NCI-H2196 treated with DMSO at 0.1 percent for 48 hours (cell line): ENCODE measurements around the gene PGM1.
A peak's percentile ranks its signal among the peaks of the same experiment; 100 is the strongest.

Source experiments
- DNase-seq: peaks from one replicate; lab custom pipeline; 2025; ENCODE audit not compliant: unreplicated experiment; lab: John Stamatoyannopoulos, UW

The PGM1 gene

DNA sequence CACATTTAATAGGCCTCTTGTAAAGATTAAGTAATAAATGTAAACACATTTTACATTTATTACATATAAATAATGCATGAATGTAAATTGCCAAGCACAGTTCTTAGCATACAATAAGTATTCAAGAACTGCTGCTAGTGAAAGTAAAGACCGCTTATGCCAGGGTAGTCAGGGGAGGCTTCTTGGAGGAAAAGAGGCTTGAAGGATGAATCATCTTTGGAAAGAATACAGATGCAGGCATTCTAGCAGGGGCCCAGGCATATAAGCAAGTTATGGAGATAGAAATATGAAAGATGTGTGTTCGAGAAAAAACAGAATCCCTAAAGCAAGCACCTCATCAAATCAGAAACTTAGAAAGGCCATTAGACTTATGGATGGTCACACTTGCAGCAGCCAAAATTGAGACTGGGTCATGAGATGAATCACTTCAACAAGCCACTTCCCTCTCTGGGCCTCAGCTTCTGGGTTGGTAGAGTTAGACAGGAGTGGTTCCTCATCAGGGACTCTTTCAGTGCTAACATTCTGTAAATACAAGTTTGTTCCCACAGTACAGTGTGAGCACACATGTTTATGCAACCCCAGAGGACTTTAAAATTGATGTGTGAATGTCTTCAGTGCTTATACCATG lies 100.8 kb downstream of the PGM1 start:
- no peak for DNase-seq

DNA sequence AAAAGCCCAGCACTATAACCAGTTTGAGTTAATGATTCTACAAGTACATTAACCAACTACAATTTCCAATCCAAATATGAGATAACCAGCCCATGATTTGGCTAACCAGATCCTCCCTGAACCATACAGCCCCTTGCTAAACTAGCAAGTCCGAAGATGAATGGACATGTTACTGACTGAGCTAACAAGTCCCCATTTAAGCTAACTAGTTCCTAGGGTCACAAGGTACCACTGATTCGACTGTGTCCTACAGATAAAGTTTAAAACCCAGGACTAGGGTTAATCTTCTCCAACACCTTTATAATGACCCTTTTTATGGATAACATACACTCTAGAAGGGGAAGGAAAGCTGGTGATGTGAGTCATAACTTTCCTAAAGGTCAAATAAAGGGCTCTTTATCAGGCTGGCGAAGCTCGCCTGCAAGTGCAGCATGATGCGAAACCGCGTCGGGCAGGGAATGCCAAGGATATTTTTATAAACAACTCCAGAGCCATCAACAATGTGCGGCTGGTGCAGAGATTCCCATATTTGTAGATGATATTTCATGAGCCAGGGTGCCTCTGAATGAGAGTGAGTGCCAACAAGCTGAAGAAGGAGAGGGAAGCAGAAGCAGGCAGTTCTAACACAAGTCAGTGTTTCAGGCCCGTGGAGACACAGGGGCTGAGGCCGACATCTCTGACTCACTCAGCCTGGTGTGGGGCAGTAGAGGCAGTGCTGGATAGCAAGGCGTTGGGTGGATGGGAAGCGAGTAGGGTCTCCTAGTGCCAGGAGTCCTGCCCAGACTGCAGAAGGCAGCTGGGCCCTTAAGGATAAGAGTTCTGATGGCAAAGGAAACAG lies 105.0 kb downstream of the PGM1 start:
- DNase-seq = no peak

DNA sequence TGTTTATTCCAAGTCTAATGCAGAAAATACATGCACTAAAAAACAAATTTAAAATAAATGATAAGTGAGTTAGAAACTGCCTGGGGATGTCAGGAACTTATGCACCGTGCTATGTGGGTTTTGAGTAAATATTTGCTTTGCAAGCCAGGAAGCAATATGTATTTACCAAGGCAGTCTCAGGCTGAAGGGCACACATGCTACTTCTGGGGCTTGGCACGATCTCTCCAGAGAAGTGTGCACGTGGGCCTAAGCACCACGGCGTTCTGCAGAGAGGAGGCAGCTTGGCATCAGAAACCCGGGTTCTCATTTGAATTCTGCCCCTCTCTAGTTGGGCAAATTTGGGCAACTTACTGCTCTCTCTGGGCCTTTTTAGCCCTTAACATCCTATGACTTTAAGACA lies 108.0 kb downstream of the PGM1 start:
- DNase-seq = peak; percentile 49

DNA sequence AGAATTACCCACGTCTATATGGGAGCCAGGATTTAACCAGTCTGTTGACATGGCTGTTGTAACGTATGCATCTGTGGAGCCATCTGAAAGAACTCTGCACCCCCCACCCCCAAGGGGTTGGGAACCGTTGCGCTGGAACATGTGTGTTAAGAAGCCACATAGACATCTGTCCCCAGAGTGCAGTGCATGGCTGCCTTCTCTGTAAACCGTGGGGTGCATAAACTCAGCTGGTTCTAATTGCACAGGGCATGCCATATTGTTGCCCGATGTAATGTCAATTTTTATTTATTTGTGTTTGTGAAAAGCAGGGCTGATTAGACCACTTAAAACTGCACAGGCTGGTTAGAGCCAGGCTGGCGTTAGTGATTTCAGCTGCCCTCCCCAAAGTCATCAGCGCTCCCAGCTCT lies 110.5 kb downstream of the PGM1 start:
- no peak for DNase-seq

DNA sequence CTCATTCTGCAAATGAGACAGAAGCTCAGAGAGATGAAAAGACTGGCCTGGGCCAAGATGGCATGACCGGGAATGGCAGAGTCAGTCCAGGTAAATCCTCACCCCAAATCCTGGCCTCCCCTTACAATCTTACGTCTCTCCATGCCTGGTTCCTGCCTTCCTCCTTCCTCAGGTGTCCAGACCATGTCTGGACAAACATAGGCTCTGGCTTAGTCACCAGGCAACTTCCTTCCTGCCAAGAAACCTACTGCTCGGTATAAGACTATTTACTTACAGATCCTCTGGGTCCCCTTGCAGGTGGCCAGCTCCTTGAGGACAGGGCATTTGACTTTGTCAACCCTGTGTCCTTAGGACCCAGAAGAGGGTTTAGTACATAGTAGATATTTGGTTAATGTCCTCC lies 111.2 kb downstream of the PGM1 start:
- no peak for DNase-seq

DNA sequence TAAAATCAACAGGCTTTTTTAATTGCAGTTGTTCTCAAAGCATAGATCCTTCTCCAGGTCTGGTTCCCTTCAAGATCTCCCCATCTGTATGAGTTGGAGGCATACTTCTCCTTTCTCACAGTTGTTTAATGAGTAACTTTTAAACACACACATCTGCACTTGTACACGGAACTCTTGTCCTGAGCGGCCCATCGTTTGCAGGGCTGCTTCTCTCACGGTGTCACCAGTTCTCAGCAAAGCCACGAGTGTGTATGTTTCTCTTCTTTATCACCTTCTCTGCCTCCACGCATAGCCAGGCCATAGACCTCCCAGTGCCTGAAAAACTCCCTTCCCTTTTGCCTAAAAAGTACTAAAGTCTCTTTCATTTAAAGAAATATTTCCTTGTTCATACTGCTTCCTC lies 111.9 kb downstream of the PGM1 start:
- no peak for DNase-seq

DNA sequence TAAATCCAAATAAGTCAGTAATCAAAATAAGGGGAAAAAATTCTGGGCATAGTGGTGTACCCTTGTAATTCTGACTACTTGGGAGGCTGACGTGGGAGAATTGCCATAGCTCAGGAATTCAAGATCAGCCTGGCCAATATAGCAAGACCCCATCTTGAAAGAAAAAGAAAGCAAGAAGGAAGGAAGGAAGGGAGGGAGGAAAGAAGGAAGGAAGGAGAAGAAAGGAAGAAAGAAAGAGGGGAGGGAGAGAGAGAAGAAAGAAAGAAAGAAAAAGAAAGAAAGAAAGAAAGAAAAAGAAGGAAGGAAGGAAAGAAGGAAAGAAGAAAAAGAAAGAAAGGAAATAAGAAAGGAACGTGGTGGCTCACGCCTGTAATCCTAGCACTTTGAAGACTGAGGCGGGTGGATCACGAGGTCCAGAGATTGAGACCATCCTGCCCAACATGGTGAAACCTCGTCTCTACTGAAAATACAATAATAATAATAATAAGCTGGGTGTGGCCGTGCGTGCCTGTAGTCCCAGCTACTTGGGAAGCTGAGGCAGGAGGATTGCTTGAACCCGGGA lies 116.1 kb downstream of the PGM1 start:
- DNase-seq = no peak
